OCI-LY3 (cell line): ENCODE data around the gene MATCAP1.

ENCODE experiments used
- EZH2phosphoT487 ChIP-seq: fragments of 200-600 bp; shearing (Covaris generic); IDR thresholded peaks from 2 replicates; pipeline ENCODE4 v1.6.1; 2018; ENCODE audit warnings: antibody characterized with exemption, mixed run types, low read depth
- TF ChIP-seq, protein P1 (sequence below): fragments of 200-600, 300-600 bp; sonication (generic); IDR thresholded peaks from 2 replicates; pipeline ENCODE4 v1.5.1; 2014; ENCODE audit warnings: antibody characterized with exemption, low read length, low read depth

DNA sequence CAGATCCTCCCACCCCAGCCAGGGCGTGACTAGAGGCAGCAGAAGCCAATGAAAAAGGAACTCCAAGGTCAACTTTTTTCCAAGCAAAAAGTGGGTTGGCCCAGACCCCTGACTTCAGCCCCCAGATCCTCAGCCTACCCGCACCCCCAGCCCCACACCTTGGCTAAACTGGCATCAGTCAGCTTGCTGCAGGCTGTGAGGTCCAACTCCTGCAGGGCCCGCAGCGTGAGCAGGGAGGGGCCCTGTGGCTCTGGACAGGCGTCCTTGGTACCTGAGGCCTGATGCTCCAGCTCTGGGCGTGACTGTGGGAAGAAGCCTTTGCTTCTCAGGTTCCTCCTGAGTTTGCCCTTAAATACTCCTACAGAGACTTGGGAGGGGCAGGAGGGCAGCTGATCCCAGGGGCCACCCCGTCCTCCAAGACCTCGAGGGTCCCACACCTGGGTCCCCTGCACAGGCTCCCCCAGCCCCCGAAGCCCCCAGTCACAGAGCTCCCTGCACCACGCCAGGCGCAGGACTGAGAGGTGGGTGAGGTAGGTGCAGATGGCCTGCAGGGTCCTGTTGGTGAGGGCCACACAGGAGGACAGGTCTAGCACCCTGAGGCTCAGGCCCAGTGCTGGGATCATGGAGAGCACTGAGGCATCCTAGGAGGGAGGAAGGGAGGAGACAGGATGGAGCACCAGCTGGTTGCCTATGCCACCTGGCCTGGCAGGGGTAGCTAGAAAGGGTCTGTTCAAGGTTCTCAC is 24.6 kb upstream of the MATCAP1 start:
- TF ChIP-seq, protein P1, sequence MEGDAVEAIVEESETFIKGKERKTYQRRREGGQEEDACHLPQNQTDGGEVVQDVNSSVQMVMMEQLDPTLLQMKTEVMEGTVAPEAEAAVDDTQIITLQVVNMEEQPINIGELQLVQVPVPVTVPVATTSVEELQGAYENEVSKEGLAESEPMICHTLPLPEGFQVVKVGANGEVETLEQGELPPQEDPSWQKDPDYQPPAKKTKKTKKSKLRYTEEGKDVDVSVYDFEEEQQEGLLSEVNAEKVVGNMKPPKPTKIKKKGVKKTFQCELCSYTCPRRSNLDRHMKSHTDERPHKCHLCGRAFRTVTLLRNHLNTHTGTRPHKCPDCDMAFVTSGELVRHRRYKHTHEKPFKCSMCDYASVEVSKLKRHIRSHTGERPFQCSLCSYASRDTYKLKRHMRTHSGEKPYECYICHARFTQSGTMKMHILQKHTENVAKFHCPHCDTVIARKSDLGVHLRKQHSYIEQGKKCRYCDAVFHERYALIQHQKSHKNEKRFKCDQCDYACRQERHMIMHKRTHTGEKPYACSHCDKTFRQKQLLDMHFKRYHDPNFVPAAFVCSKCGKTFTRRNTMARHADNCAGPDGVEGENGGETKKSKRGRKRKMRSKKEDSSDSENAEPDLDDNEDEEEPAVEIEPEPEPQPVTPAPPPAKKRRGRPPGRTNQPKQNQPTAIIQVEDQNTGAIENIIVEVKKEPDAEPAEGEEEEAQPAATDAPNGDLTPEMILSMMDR = no peak
- TF ChIP-seq EZH2phosphoT487 = no peak
